Transverse colon (tissue), 4 donors: ENCODE measurements around the gene RNF13. TPM values are rescaled to one million over a fixed set of nuclear protein-coding genes. Genes with fewer than 3 reads are reported as not detected.
A peak's percentile ranks its signal among the peaks of the same experiment; 100 is the strongest.

Source experiments
- DNase-seq: peaks from one replicate; pipeline ENCODE4 v3.0.0-alpha.2; 2019
- H3K27ac ChIP-seq, 4 donors: fragments of 200-600 bp; sonication (generic); 2 replicates each; pipeline ENCODE4 v1.5.1; 2016 to 2018; ENCODE audit warnings: inconsistent platforms in 4 of 4
- H3K27me3 ChIP-seq: fragments of 200-600 bp; sonication (generic); 2 replicates; pipeline ENCODE4 v1.5.1; 2017; ENCODE audit warnings: inconsistent platforms
- H3K36me3 ChIP-seq, 4 donors: fragments of 200-600 bp; sonication (generic); 2 replicates each; pipeline ENCODE4 v1.5.1; 2017 to 2019; ENCODE audit warnings: inconsistent platforms in 4 of 4
- H3K4me1 ChIP-seq, 4 donors: fragments of 200-600 bp; sonication (generic); 2 replicates each; pipeline ENCODE4 v1.5.1; 2017 to 2020; ENCODE audit warnings: inconsistent platforms in 4 of 4
- H3K4me3 ChIP-seq, 4 donors: fragments of 200-600 bp; sonication (generic); 1 replicate in 1 of 4; 2 replicates in 3 of 4; pipeline versions ENCODE4 v1.5.1 to v1.6.1; 2017 to 2019; ENCODE audit warnings: inconsistent platforms in 4 of 4
- H3K9me3 ChIP-seq, 2 donors: fragments of 200-600 bp; sonication (generic); 2 replicates each; pipeline ENCODE4 v1.5.1; 2017 to 2019; ENCODE audit warnings: inconsistent platforms in 2 of 2
- CTCF ChIP-seq, 5 experiments: fragments of 200-600 bp in 3 of 5; fragments of 450-650 bp in 2 of 5; sonication (generic) in 3 of 5; IDR thresholded peaks; 1 replicate in 2 of 5; 2 replicates in 3 of 5; pipeline ENCODE4 v1.5.1; 2016 to 2017; ENCODE audit warnings: antibody characterized with exemption in 5 of 5, inconsistent platforms in 3 of 5, mild to moderate bottlenecking in 2 of 5, moderate library complexity in 1 of 5
- EP300 ChIP-seq: sonication (generic); formaldehyde crosslinking; IDR thresholded peaks from one replicate; pipeline ENCODE4 v1.6.1; 2017; ENCODE audit warnings: antibody characterized with exemption, low read depth
- POLR2A ChIP-seq: fragments of 450-650 bp; IDR thresholded peaks from one replicate; pipeline ENCODE4 v1.6.1; 2016; ENCODE audit warnings: antibody characterized with exemption, mild to moderate bottlenecking, moderate library complexity
- POLR2AphosphoS5 ChIP-seq, 3 donors: sonication (generic); formaldehyde crosslinking; IDR thresholded peaks; one replicate each; pipeline ENCODE4 v1.6.1; 2016; ENCODE audit warnings: antibody characterized with exemption in 3 of 3
- WGBS, 2 donors: methylation state at CpG; one replicate each; pipeline ENCODE4 v1.1.5; 2018; ENCODE audit warnings: low coverage in 1 of 2; 5-methylcytosine and 5-hydroxymethylcytosine counted together
- in situ Hi-C, 4 donors: fragments of 200-750 bp; cut with MboI; loops; one replicate each; pipeline versions ENCODE4 v1.15.0 to v1.15.1; 2017; ENCODE audit warnings: low sequenced_read_pairs in 3 of 4, low pct_ligation_motif_present in 1 of 4, low pct_unique_long_range_greater_than_20kb in 1 of 4
- intact Hi-C: fragments of 100-400 bp; cut with DNase I; formaldehyde crosslinking; loops from one replicate; pipeline ENCODE4 v1.15.1; 2023; ENCODE audit warnings: low total_unique reads
- total RNA-seq, 4 donors: library from RNA; depleted of rRNA; stranded (reverse); fragments of >200 nt; gene quantifications; one replicate each; pipeline ENCODE4 v1.1.0, GENCODE V29; 2016

The RNF13 gene
- total RNA-seq, result 10 to 100 TPM; 18.3 to 68.6 (median 42.8) TPM

- Histone ChIP-seq H3K36me3 (no peaks in the 10 kb centered on the region), H3K27ac (peak within 1 kb of the TSS; percentile 96 to 99 (median 98)), H3K4me1 (peaks cover 16 to 44% (median 37%) of the 10 kb centered on the region in 4 donors), H3K9me3 (no peaks in the 10 kb centered on the region), H3K4me3 (peak within 1 kb of the TSS; percentile 67 to 78 (median 71)), H3K27me3 (no peaks in the 10 kb centered on the region)
- in situ Hi-C loops, result no loop called here
- peak; percentile 97 for DNase-seq
- intact Hi-C loops, result no loop called here
- no peak for TF ChIP-seq EP300
- TF ChIP-seq CTCF (IDR thresholded peaks at IDR 0.05), result no peak
- peak; percentile 96 for TF ChIP-seq POLR2A
- TF ChIP-seq POLR2AphosphoS5 (IDR thresholded peaks at IDR 0.05), result peak; percentile 71 to 96 (median 86)
- WGBS, 2 donors, result 1% methylated on average over 42 of the region's 56 CpGs; no CpG with 5 or more reads in 1 of the 2 donors
These were observed at the start of gene RNF13 for GRCh38 chr3:149812606-149813366. Gene RNF13, plus strand, starts transcription at chr3:149813215. Its CDS starts 32,812 bp downstream, at chr3:149846027.

GRCh38 chr3:149763565-149764195 is 49.3 kb upstream of the RNF13 start:
- in situ Hi-C loops, result no loop called here
- peaks cover 53% of the 10 kb centered on the region for H3K27me3 ChIP-seq
- TF ChIP-seq CTCF (IDR thresholded peaks at IDR 0.05), result no peak
- no peak for TF ChIP-seq EP300
- TF ChIP-seq POLR2AphosphoS5 (IDR thresholded peaks at IDR 0.05), result no peak
- no peak for TF ChIP-seq POLR2A
- no peak overlapping the region for H3K27ac ChIP-seq
- DNase-seq, result no peak
- H3K4me1 ChIP-seq, result no peaks in the 10 kb centered on the region
- no peak overlapping the region for H3K4me3 ChIP-seq
- WGBS, 2 donors, result 0 to 71% methylated on average over 1 to 3 of the region's 3 CpGs
- H3K9me3 ChIP-seq, result no peaks in the 10 kb centered on the region
- H3K36me3 ChIP-seq, result no peaks in the 10 kb centered on the region
- intact Hi-C loops, result no loop called here

- H3K9me3 ChIP-seq, result no peaks in the 10 kb centered on the region
- intact Hi-C loops (no loop called here), in situ Hi-C loops (no loop called here)
- no peak overlapping the region for H3K4me3 ChIP-seq
- H3K36me3 ChIP-seq, result no peaks in the 10 kb centered on the region
- no peak overlapping the region for H3K27ac ChIP-seq
- H3K27me3 ChIP-seq, result peaks cover 47% of the 10 kb centered on the region
- no peaks in the 10 kb centered on the region for H3K4me1 ChIP-seq
- DNase-seq, result no peak
- 67 to 76% methylated on average over 1 of the region's 1 CpG for WGBS, 2 donors
- TF ChIP-seq POLR2AphosphoS5 (IDR thresholded peaks at IDR 0.05) (no peak), POLR2A (no peak), CTCF (IDR thresholded peaks at IDR 0.05) (no peak), EP300 (no peak)
These were observed 48.7 kb upstream of the RNF13 start for GRCh38 chr3:149764302-149764701.

GRCh38 chr3:149765762-149766334 is 47.2 kb upstream of the RNF13 start:
- TF ChIP-seq CTCF (IDR thresholded peaks at IDR 0.05), result peak; percentile 23 to 35 (median 31)
- TF ChIP-seq EP300, result no peak
- no peak overlapping the region for H3K27ac ChIP-seq
- WGBS, 2 donors, result 51 to 65% methylated on average over 2 of the region's 2 CpGs
- in situ Hi-C loops, result no loop called here
- H3K4me1 ChIP-seq, result no peaks in the 10 kb centered on the region
- no peak for DNase-seq
- intact Hi-C loops, result no loop called here
- no peaks in the 10 kb centered on the region for H3K9me3 ChIP-seq
- no peak overlapping the region for H3K4me3 ChIP-seq
- H3K27me3 ChIP-seq, result peaks cover 34% of the 10 kb centered on the region
- H3K36me3 ChIP-seq, result no peaks in the 10 kb centered on the region
